Esophagus (tissue), 2 donors: ENCODE measurements around the gene CDH15. TPM values are rescaled to one million over a fixed set of nuclear protein-coding genes. Genes with fewer than 3 reads are reported as not detected.
"Not testable (repeated sequence)": the region's sequence is repeated elsewhere in the genome, so short reads cannot be mapped to it uniquely, and the experiment has no call there.

ENCODE experiments used
- H3K27ac ChIP-seq, 2 donors: one replicate each; pipeline ENCODE4 v1.5.1; 2013; ENCODE audit warnings: low read depth in 2 of 2, mild to moderate bottlenecking in 2 of 2, inconsistent platforms in 1 of 2, low read length in 1 of 2, moderate library complexity in 1 of 2
- H3K27me3 ChIP-seq, 2 donors: one replicate each; pipeline ENCODE4 v1.6.1; 2013; ENCODE audit warnings: low read length in 2 of 2, control low read depth in 1 of 2, mild to moderate bottlenecking in 1 of 2; ENCODE audit not compliant: insufficient read depth in 2 of 2, control insufficient read depth in 1 of 2
- H3K36me3 ChIP-seq, 2 donors: one replicate each; pipeline ENCODE4 v1.6.1; 2013; ENCODE audit warnings: low read length in 1 of 2; ENCODE audit not compliant: control insufficient read depth in 2 of 2, insufficient read depth in 2 of 2
- H3K4me1 ChIP-seq, 2 donors: one replicate each; pipeline ENCODE4 v1.6.1; 2013; ENCODE audit warnings: low read length in 1 of 2; ENCODE audit not compliant: control insufficient read depth in 2 of 2, insufficient read depth in 2 of 2
- H3K4me3 ChIP-seq, 2 donors: one replicate each; pipeline ENCODE4 v1.5.1; 2013; ENCODE audit warnings: low read length in 2 of 2, mild to moderate bottlenecking in 2 of 2, low read depth in 1 of 2, moderate library complexity in 1 of 2
- H3K9me3 ChIP-seq, 2 donors: one replicate each; pipeline ENCODE4 v1.6.1; 2013; ENCODE audit warnings: mild to moderate bottlenecking in 2 of 2, low read depth in 1 of 2, low read length in 1 of 2, moderate library complexity in 1 of 2; ENCODE audit not compliant: control insufficient read depth in 2 of 2, insufficient read depth in 1 of 2
- WGBS, 2 donors: extraction: QIAGEN DNeasy Blood & Tissue Kit; methylation state at CpG; one replicate each; pipeline ENCODE4 v1.1.7; 2013; 5-methylcytosine and 5-hydroxymethylcytosine counted together
- polyA plus RNA-seq, 2 donors: library from polyadenylated mRNA; stranded (reverse); fragments of 200-250 nt; gene quantifications; one replicate each; pipeline ENCODE4 v1.2.3, GENCODE V29; 2013
- donor health status: healthy with polysubstance abuse.
- donor health status: Bipolar disorder and iron deficiency.

CDH15 gene
- polyA plus RNA-seq, 2 donors: not detected

GRCh38 chr16:89178453-89179147 lies 7.1 kb downstream of the CDH15 start:
- Histone ChIP-seq H3K36me3 (no peaks in the 10 kb centered on the region), H3K4me1 (peaks cover 0 to 2% of the 10 kb centered on the region in 2 donors), H3K4me3 (no peak overlapping the region), H3K9me3 (no peaks in the 10 kb centered on the region), H3K27me3 (no peaks in the 10 kb centered on the region), H3K27ac (no peak overlapping the region)
- WGBS, 2 donors: 66% methylated on average over 24 of the region's 24 CpGs

- H3K36me3 ChIP-seq: no peaks in the 10 kb centered on the region
- H3K27me3 ChIP-seq: no peaks in the 10 kb centered on the region
- no peak overlapping the region for H3K27ac ChIP-seq
- H3K4me3 ChIP-seq: no peak overlapping the region
- WGBS, 2 donors: 77 to 83% methylated on average over 19 of the region's 19 CpGs
- peaks cover 0 to 2% of the 10 kb centered on the region in 2 donors for H3K4me1 ChIP-seq
- H3K9me3 ChIP-seq: no peaks in the 10 kb centered on the region
Observed at GRCh38 chr16:89179148-89179484, 7.6 kb downstream of the CDH15 start.

- H3K4me1 ChIP-seq: peaks cover 0 to 2% of the 10 kb centered on the region in 2 donors
- H3K36me3 ChIP-seq: no peaks in the 10 kb centered on the region
- WGBS, 2 donors: 75 to 85% methylated on average over 25 of the region's 25 CpGs
- no peak overlapping the region for H3K27ac ChIP-seq
- H3K9me3 ChIP-seq: no peaks in the 10 kb centered on the region
- no peak overlapping the region for H3K4me3 ChIP-seq
- H3K27me3 ChIP-seq: no peaks in the 10 kb centered on the region
Observed at GRCh38 chr16:89179656-89180315, 8.2 kb downstream of the CDH15 start.

GRCh38 chr16:89183463-89183862 lies 11.9 kb downstream of the CDH15 start:
- H3K27ac ChIP-seq: no peak overlapping the region
- no peaks in the 10 kb centered on the region for H3K36me3 ChIP-seq
- 35 to 36% methylated on average over 13 of the region's 13 CpGs for WGBS, 2 donors
- H3K27me3 ChIP-seq: no peaks in the 10 kb centered on the region
- H3K9me3 ChIP-seq: no peaks in the 10 kb centered on the region
- peaks cover 0 to 2% of the 10 kb centered on the region in 2 donors for H3K4me1 ChIP-seq
- H3K4me3 ChIP-seq: no peak overlapping the region

- no peaks in the 10 kb centered on the region for H3K36me3 ChIP-seq
- H3K4me3 ChIP-seq: no peak overlapping the region
- H3K9me3 ChIP-seq: no peaks in the 10 kb centered on the region
- no peaks in the 10 kb centered on the region for H3K27me3 ChIP-seq
- 68 to 70% methylated on average over 26 of the region's 26 CpGs for WGBS, 2 donors
- H3K27ac ChIP-seq: no peak overlapping the region
- H3K4me1 ChIP-seq: peaks cover 0 to 2% of the 10 kb centered on the region in 2 donors
Observed at GRCh38 chr16:89183975-89184676, 12.6 kb downstream of the CDH15 start.

- H3K4me1 ChIP-seq: peaks cover 0 to 2% of the 10 kb centered on the region in 2 donors
- WGBS, 2 donors: 75 to 77% methylated on average over 9 of the region's 9 CpGs
- H3K36me3 ChIP-seq: no peaks in the 10 kb centered on the region
- no peaks in the 10 kb centered on the region for H3K27me3 ChIP-seq
- no peak overlapping the region for H3K4me3 ChIP-seq
- no peak overlapping the region for H3K27ac ChIP-seq
- no peaks in the 10 kb centered on the region for H3K9me3 ChIP-seq
Observed at GRCh38 chr16:89184677-89184932, 13.1 kb downstream of the CDH15 start.

- WGBS, 2 donors: 70 to 81% methylated on average over 46 to 48 of the region's 48 CpGs
- Histone ChIP-seq H3K36me3 (no peaks in the 10 kb centered on the region), H3K27me3 (no peaks in the 10 kb centered on the region), H3K9me3 (no peaks in the 10 kb centered on the region), H3K4me1 (peaks cover 0 to 2% of the 10 kb centered on the region in 2 donors), H3K4me3 (no peak overlapping the region), H3K27ac (no peak overlapping the region)
Observed at GRCh38 chr16:89184933-89185794, 13.6 kb downstream of the CDH15 start.

- H3K27me3 ChIP-seq, H3K4me3 ChIP-seq, H3K9me3 ChIP-seq, H3K36me3 ChIP-seq, H3K27ac ChIP-seq, H3K4me1 ChIP-seq: not testable (repeated sequence)
- WGBS, 2 donors: 91 to 93% methylated on average over 30 of the region's 30 CpGs
Observed at GRCh38 chr16:89185887-89186592, 14.5 kb downstream of the CDH15 start.

- H3K4me1 ChIP-seq, H3K27ac ChIP-seq, H3K27me3 ChIP-seq, H3K36me3 ChIP-seq, H3K9me3 ChIP-seq, H3K4me3 ChIP-seq: not testable (repeated sequence)
- WGBS, 2 donors: 88% methylated on average over 20 of the region's 20 CpGs
Observed at GRCh38 chr16:89186593-89187031, 15.1 kb downstream of the CDH15 start.
